ENCODE measurements around the gene SMARCA2.
"Not testable (repeated sequence)": the region's sequence is repeated elsewhere in the genome, so short reads cannot be mapped to it uniquely, and the experiment has no call there.

The SMARCA2 gene

DNA sequence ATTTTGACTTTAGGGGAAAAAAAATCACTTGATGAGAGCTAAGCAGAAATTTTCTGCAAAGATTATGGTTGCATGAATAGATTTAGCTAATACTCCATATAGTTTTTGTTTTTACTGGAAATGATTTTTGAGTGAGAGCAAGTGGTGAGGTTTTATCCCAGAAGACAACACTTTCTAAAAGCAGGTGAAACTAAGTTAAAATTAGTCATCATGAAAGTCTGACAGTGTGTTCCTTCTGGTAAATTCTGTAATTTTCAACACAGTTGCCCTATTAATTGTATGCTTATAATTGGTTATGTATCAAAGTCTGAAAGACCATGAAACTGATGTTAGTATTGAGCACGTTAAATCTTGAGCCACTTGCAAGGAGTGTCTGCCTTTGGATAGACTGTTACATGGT is 91.5 kb downstream of the SMARCA2 start:
- DNase-seq = no peak

DNA sequence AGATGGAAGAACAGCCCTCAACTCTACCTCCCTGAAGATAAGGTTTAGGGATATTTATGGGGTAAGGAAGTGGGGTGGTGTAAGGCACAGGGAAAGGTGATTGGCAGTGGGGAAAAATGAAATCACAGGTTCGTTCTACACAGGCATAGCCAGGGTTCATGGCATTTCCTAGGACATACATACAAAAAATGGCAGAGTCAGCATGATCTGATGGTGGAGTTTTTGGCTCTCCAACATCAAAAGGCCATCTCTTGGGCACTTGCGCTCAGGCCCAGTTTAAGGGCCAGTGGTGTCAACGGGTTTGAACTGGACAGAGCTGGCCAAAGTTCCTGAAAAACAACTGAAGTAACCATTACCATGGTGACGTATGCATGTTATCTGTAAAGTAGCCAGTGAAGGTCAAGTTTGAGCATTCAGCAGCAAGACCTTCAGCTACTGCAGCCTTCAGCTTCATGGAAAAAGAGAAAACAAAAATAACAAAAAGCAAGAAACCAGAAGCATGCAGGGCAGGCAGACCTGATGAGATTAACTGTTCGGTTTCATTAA is 92.8 kb downstream of the SMARCA2 start:
- DNase-seq = no peak

DNA sequence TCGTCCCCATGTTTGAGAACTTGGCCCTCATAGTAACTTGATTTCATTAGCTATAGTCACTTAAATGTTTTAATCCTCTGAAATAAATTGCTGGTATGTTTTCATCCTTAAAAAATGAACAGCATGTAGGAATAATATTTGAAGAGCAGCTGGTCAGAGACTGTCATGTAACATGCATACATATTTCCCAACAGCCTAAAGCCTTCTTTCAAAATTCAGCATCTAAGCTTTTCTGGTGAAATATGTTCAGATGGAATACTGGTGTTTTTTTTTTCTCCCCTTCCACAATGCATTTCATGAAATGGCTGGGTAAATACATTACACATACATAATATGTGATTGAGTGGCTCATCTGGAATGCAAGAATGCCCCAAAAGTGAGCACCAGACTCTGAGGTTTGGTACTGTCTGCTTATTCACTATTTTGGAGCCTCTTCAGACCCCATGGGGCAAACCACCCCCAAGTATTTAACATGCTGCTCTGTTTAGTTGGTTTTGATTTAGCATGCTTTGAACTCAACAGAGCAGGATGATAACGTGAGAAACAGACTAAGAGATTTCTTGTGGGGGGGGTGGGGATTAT is 94.0 kb downstream of the SMARCA2 start:
- no peak for DNase-seq

DNA sequence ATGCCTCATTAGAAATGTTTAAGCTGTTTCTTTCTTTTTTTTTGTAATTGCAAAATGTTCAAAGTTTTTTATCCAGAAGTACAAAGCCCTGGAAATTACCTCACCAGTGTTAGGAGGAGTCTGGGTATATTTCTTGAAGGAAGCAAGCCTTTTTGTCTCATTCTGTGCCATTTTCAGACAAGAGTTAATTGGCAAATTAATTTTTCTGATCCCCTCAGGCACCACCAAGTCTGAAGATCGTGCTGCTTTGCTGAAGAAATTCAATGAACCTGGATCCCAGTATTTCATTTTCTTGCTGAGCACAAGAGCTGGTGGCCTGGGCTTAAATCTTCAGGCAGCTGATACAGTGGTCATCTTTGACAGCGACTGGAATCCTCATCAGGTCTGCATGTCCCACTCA is 94.9 kb downstream of the SMARCA2 start:
- DNase-seq = no peak

DNA sequence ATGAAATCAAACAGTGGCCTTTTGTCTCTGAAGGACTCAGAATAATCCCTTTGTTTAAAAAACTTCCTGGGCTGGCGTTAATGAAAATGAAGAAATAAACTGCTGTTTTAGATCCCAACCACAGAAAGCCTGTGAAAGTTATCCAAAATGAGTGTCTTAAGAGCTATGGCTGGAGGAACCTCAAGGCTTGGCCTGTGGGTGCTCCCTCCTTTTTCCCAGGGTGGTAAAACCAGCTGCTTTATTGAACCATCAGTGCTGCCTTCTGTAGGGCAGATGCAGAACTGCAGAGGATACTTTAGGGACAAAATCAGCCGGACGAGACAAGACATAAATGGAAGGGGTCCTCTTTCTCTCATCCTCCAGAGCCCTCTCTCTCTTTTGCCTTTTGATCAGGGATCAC is 100.9 kb downstream of the SMARCA2 start:
- no peak for DNase-seq

DNA sequence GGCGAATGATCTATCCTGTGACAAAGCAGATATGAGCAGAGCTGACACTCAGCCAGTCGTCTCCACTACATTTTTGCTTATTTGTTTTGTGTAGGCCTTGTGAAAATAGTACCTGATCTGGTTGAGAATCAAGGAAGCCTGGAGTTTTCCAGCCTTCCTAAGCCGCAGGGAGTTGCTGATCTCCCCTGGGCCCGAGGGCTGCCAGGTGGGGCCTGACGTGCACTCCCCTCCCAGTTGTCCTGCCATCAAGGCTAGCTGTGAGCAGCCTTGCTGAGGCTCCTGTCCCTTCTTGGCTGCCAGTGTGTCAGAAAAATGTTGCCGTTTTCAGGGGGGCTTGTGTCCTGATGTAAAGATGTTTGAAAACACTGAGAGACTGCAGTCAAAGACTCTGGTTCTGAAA is 102.4 kb downstream of the SMARCA2 start:
- DNase-seq = no peak

DNA sequence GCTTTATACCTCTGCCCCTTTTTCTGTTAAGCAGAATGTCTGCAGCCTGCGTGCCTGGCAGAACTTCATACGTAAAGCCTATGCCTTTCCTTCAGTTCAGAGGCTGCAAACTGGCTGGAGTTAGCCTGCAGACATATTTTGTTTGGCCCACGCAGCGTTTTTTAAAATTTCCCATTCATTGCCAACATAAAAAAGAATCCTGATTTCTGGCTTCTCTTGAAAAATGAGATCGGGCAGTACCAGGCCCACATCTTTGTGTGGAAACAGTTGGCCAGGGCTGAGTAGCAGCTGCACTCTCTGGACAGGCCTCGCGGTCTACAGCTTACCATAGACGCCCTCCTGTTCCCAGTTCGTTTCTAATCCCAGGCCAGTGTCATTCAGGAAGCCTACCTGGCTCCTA is 104.4 kb downstream of the SMARCA2 start:
- DNase-seq = no peak

DNA sequence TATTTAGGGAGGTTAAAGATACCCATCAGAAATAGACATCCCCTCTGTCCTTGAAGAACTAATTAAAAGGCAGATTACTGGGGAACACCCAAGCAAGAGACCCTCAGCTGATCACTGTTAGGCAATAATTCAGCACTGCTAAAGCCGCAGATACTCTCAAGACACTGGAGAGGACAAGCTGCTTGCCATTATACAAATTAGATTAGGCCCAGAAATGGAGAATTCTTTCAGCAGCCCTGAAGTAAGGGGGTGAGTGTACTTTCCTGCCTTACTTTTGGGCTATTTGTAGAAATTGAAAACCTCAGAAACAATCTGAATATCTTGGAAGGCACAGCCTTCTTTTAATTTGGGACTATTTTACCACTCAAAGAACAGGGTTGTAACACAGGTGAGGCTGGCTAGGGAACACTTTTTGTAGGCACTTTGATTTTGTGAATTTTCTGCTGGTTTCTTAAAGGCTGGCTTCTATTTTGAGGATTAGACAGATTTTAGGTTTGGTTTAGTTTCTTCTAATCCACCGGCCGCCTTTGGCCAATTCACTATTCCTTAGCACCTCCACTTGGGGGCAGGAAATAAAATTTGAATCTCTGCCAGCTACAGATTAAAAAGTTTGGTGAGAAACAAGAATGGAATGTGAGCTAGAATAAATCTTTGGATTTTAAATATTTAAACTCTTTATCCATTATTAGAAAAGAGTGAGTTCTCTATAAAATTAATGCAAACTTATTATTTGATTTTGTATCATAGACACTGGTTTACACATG is 106.0 kb downstream of the SMARCA2 start:
- DNase-seq = no peak

DNA sequence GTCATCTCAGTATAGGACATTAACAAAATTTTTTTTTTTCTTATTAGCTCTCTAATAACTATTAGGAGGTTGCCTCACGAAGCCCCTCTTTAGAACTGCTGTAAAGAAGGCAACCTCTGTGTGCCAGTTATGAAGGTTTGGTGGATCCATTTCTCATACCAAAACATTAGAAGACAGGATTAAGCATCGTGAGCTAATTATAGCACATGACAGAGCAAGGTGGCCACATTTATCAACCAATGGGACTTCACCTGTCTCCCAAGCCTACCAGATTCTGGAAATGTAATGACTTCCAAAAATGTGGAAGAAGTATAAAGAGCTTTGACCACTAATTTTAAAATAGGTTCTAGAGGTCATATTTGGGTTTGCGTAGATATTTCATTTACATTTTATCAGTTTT is 107.2 kb downstream of the SMARCA2 start:
- DNase-seq = no peak

DNA sequence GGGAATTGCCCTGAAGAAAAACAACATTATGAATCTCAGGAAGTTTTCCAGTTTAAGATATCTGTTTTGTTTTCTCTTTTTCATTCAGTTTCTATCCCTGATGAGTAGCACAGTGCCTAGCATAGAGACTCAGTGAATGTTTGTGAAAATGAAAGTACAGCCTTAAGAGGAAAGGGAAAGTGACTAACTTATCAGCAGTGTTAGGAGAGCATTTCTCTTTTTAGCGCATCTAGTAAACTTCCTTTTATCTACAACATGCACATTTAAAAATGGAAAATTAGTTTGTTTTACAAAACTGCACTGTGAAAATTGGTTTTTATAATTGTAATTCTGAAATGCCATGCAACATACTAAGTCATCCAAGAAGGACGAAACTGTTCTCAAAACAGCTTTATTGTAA is 110.8 kb downstream of the SMARCA2 start:
- no peak for DNase-seq

DNA sequence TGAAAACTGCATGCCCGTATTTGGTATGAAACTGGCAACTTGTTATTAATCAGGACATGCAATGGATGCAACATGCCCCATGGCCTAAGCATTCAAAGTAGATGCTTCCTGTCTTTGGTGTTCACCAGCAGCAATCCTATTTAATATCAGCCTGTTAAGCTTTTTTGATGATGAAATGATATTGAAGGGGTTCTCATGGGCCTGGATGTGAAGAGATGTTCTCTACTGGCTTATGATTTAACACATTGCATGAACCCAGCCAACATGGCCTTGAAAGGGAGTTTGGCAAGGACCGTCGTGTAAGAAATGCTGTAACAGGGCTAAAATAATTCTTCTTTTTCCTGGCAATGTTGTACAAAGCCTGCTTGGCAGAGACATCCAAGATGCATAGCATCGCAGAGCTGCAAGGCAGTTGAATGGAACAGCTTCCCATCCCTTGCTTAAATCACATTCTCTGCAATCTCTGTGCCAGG is 111.2 kb downstream of the SMARCA2 start:
- DNase-seq = no peak

DNA sequence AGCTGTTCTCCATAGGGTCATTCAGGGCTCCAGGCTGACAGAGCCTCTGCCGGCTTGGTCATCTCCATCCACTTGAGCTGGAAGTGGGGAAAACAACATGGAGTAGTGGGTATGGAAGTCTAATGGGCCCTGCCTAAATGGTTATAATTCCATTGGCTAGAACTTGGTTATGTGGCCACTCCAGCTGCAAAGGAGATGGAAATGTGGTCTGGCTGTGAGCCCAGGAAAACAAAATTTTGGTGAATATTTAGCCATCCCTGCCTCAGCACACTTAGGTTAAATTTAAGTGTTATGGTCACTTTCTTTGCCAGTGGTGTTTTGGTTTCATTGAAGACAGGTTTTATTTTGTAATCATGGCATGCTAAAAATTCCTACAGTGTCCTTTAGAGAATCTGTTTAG is 112.3 kb downstream of the SMARCA2 start:
- no peak for DNase-seq

DNA sequence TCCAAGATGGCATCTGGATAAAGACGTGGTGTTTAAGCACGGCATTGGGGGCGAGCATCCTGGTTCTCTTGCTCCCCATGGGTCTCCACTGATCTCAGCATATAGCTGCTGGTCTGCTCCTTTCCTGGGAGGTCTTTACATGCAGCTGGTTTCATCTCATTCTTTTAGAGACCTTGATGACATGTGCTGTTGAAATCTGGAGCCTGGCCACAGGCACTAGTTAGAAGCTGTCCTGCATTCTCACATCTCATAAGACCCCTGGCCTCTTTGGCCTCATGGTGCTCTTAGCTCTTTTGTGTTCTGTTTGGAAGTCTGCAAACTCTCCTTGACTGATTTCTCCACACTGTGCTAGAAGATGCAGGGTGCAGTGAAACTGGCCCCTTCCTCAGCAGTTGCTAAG is 113.0 kb downstream of the SMARCA2 start:
- DNase-seq = no peak

DNA sequence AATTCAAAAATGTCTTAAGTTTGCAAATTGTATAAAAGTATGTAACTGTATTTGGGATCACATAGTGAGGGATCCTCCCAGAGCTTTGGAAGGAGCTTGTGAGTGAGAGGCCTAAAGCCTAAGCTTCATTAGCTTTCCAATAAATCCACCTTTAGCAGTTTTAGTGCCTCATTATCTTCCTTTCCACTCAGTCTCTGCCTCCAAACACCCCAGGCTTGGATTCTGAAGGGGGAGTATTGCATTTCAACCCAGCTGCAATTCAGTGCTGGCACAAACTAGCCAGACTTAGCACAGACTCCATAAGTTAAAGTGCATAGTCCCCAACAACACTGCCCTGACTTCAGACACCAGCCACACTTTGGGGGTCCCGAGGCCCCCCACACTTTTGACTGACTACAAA is 113.5 kb downstream of the SMARCA2 start:
- DNase-seq = no peak

DNA sequence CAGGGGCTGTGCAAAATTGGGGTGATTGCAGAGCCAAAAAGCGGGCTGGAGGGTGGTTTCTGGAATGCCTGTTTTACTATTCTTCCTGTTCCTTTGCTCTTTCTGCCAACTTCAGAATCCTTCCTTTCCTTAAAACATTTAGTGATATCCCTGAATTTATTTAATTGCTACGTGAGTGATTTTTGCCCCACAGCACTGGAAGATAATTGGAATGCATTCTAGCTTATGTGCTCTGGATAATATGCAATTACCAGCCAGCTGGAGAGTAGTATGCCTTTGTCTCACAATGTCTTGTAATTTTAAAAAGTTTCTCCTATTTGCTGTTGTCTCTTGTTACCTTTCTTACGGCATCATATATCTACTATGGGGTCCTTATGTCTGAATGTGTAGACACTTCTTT is 115.8 kb downstream of the SMARCA2 start:
- DNase-seq = no peak

DNA sequence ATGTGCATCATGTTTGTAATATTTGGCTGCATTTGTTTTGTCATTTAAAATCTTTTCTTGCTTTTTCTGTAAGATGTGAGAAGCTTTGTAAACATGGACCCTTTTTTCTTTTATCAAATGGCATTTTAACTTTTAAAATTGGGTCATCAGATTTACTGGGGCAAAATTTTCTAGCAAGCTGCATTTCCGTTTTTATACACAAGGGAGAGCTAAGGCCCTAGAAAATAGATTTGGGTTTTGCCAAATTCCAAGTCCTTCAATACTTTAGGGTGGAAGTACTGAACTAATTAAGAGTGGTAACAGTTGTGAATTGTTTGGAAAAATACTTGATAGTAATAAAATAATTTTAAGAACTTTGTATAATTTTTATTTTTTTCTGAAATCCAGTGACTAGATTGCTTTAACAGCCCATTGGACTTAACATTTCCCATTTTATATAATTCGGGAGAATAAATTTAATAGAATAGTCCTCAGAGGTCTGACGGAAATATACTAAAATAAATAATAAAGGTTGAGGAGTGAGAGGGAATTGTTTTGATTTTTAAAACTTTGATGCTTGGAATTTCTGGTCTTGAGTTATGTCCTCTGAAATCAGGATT is 117.4 kb downstream of the SMARCA2 start:
- DNase-seq = no peak

DNA sequence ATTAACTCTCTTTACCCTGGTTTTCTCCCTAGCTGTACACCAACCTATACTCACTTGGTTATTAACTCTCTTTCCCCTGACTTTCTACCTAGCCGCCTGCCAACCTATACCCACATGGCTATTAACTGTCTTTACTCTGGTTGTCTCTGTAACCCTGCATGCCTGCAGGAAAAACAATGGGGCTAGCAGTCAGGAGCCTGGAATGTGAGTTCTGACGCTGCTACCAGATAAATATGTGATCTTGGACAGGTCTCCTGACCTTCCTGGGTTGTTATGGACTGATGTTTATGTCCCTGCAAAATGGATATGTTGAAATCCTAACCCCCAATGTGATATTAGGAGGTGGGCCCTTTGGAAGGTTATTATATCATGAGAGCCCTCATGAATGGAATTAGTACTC is 119.2 kb downstream of the SMARCA2 start:
- DNase-seq = no peak

DNA sequence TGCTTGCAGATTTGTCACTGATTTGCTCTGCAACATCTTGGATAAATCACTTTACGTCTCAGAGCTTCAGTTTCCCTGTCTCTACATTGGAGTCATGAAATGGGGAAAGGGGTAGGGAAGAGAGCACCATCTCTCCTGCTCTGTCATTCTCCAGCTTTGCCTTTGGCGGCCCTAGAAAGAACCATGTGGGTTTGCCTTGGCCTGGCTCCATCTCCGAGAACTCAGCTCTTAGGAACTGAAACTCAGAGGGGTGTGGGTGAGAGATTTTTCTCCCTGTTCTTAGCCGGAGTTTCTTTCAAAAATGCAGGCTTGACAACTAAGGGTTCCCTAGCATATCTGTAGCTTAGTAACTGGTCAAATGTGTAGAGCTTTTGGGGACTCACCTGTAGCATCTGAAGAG is 123.5 kb downstream of the SMARCA2 start:
- DNase-seq = no peak

DNA sequence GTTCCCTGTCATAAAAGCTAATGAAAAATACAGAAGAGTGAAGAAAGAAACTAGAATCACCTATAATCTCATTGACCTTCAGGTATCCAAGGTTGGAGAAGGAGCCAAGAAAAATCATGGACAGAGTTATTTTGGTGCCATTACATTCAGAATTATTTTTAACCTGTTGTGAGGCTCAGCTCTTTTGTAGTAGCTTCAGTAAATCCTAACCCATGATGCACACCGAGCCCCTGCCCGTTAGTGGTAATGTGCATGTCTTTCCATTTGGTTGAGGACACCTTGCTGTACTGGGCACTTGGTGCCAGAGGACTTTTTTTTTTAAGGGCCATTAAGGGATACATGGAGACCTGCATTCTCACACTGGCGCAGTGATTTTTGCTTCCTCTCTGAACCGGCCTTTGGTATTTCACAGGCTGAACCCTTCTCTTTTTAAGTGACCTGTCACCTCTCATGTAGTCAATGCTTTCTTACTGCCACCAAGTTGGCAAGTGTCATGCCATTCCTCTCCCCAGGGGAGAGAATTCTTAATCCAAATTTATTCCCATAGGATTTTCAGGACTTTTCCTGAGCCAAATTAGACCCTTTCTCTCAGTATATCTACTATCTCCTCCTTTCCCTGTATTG is 125.6 kb downstream of the SMARCA2 start:
- DNase-seq = no peak

DNA sequence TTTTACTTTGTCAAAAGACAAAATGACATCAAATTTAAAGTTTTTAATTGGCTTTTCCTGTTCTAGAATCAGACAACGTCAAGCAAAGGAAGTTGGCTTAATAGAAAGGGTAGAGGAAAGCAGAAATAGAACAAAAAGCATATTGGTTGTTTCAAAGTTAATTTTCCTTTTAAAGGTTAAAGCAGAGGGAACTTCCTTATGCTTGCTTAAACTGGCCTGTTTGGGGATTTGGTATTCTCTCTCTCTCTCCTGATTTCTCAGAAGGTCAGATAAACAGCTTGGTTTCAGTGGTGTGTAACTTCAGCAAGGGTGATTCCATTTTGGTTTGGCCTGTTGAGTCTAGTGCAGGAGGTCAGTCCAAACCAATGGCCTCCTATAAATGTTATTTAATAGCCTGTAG is 127.1 kb downstream of the SMARCA2 start:
- no peak for DNase-seq

DNA sequence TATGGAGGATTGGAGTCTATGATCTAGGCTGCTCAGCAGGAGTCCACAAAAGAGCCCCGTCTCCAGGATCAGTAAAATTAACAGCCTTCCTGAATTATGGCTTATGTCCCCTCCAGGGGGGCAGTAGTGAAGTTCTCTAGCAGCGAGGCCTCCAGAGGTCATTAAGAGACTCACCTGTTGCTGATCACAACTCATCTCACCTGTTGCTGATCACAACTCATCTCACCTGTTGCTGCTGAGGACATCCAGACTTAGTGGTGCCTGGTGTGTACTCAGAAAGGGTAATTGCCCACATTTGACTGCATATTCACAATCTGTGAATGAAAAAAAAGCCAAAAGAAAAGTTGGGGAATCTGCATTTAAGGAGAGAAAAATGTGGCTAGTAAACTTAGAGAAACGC is 129.5 kb downstream of the SMARCA2 start:
- no peak for DNase-seq

DNA sequence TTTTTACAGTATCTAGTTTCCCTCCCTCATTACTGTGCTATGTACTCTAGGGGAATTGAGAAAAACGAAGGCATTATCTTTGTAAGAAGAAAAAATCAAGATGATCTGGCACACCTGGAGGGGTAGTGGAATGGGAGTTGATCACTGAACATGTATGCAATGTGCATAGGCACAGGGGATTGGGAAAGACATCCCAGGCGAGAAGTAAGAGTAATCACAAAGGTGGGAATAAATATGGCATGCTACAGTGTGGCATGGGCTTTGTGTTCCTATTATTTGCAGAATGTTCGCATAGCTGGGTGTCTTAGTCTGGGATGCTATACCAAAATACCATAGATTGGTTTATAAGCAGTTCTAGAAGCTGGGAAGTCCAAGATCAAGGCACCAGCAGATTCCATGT is 130.6 kb downstream of the SMARCA2 start:
- DNase-seq = no peak

DNA sequence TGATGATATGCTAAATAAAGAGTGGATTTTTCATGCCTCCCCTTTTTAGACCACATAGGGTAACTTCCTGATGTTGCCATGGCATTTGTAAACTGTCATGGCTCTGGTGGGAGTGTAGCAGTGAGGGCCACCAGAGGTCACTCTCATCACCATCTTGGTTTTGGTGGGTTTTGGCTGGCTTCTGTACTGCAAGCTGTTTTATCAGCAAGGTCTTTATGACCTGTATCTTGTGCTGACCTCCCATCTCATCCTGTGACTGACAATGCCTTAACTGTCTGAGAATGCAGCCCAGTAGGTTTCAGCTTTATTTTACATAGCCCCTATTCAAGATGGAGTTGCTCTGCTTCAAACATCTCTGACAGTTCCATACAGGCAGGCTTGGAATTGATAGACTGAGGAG is 131.6 kb downstream of the SMARCA2 start:
- not testable (repeated sequence) for DNase-seq

DNA sequence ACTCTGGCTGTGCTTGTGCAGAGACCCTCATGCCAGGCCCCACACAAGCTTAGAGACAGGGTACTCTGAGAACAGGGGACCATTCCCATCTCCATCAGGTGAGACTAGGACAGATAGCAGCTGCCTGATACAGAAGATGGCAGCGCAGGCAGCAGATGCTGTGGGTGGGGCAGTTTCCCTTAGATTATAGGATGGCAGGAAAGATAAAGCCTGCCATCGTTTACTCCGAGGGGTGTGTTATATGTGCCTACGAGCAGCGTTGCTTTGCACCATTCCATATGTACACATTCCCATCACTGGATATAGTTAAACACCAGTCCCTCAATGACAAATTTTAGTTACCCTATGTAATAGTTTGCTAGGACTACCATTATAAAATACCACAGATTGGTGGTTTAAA is 135.2 kb downstream of the SMARCA2 start:
- no peak for DNase-seq
